HG03045 (cell line): Measurements from ENCODE around the gene PTMS.

Source experiments
- ATAC-seq: cut with Tn5 transposase; IDR thresholded peaks from one replicate; pipeline ENCODE4 v1.9.1; 2021; ENCODE audit warnings: mild to moderate bottlenecking, moderate library complexity; ENCODE audit not compliant: unreplicated experiment

The PTMS gene

GRCh38 chr12:6752167-6752920, 13.8 kb upstream of the PTMS start:
- ATAC-seq: peak; percentile 3

GRCh38 chr12:6752921-6753771, 13.0 kb upstream of the PTMS start, which contains the start of gene MLF2:
Gene MLF2 (minus strand): TSS chr12:6753141. CDS start chr12:6752334, 807 bp downstream.
- peak; percentile 84 for ATAC-seq

DNA sequence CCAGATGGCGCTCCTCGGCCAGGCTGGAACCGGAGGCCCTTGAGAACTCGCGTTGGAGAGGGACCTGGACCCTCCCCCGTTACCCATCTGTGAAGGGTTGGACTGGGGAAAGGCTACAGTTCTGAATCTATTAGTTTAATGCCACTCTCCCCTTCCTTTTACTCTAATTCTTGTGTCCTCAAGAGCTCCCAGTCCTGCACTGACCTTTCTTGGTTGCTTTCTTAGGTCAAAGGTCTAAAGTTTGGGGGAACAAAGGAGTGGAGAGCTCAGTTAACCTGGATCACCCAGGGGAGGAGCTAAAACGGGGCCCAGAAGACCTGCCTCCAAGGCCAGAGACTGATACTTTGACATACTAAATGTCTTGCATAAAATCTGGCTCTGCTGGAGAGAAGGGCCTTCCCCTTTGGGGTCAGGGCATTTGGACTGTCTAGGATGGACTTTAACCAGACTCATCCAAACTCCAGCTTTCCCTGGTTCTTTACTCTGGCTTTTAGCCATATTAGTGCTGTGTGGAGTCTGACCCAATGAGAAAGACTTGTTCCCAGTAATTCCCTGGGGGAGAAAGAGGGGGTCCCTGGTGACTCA, 12.3 kb upstream of the PTMS start:
- no peak for ATAC-seq

DNA sequence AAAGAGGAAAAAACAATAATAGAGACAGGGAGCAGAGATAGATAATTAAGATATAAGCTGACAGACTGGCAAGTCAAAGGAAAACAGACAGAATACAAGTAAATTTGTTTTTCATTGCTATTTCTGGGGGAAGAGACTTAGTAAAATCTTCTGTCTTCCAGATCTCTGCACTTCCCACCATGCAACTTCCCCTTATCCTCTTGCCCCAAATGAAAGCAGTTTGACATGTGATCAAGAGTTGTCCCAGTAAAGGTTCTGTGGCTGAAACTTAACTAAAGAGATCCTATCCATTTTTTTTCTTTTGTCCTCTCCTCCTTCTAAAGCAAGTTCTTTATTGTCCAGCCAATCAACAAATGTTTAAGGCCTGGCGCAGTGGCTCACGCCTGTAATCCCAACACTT, 11.8 kb upstream of the PTMS start:
- no peak for ATAC-seq

- ATAC-seq: no peak
These were observed 9.0 kb upstream of the PTMS start for GRCh38 chr12:6757028-6757690.

DNA sequence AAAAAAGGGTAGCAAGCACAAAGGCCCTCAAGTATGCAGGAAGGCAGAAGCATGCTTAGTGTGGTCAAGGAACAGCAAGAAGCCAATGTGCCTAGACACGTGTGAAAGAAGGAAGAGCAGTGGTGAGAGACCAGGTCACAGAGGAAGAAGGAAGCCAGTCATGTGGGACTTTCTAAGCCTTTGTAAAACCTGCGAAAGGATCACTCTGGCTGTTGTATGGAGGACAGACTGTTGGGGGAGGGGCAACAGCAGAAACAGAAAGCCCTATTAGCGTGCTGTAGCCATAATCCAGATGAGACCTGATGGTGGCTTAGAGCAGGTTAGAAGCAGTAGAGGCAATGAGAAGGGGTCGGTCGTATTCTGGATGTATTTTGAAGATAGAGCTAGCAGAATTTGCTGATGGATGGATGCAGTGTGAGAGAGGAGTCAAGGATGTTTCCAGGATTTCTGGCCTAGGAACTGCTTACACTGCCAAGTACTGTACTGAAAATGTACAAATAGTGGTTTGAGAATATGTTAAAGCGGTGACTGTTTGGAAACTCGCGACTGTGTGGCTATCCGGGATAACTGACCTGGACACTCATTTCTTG, 7.6 kb upstream of the PTMS start:
- no peak for ATAC-seq

- ATAC-seq: no peak
These were observed 6.4 kb upstream of the PTMS start for GRCh38 chr12:6759741-6760140.

DNA sequence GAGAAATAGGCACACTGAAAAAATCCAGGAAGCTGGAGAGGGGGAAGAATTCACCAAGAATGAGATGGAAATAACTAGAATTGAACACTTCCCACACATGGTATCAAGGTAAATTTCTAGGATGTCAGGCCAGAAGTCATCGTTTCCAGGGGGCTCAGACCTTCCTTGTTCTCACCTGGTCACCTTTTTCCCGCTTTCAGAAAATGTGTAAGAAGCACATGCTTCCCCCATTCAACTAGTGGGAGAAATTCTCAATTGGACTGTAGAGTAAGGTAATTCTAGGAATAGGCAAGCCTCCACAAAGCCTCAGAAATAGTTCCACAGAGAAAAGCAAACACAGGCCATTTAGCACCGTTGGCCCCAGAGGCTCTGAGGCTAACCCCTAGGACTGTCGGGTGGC, 2.8 kb upstream of the PTMS start:
- ATAC-seq: no peak

DNA sequence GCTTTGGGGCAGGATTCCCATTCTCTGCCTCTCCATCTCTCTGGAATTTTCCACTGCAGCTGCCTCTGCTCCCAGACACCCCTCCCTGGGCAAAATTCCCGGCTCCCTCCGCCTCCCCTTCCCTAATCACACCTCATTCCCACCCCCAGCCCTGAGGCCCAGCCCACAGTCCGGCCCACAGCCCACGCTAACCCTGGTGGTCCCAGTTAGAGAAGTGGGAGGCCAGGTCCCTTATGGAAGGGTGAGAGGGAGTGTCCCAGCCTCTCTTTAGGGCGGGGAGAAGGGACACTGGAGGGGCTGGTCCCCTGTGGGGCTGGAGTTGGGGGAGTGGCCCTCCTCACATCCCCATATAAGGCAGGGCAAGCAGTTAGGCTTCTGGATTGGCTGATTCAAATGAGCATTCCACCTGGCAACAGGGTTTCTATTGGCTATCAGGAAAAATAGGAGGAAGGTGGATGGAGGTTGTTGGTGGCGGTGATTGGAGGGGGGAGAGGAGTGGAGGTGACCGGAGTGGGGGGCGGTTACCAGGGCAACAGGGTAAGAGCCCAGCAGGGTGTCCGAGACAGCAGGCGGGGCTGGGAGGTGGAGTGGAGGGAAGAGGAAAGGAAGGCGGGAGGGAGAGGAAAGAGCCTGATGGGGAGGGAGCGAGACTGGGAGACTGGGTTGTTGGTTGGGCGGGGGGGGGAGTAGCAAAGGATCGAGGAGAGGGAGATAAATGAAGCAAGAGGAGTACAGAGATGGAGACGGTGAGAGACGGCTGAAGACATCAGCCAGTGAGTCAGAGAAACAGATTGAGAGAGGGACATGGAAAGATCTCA, 1.9 kb upstream of the PTMS start:
- ATAC-seq: peak; percentile 83

GRCh38 chr12:6765048-6765633, 1.0 kb upstream of the PTMS start:
- no peak for ATAC-seq

GRCh38 chr12:6766651-6767349, 637 bp downstream of the PTMS start:
- peak; percentile 45 for ATAC-seq

DNA sequence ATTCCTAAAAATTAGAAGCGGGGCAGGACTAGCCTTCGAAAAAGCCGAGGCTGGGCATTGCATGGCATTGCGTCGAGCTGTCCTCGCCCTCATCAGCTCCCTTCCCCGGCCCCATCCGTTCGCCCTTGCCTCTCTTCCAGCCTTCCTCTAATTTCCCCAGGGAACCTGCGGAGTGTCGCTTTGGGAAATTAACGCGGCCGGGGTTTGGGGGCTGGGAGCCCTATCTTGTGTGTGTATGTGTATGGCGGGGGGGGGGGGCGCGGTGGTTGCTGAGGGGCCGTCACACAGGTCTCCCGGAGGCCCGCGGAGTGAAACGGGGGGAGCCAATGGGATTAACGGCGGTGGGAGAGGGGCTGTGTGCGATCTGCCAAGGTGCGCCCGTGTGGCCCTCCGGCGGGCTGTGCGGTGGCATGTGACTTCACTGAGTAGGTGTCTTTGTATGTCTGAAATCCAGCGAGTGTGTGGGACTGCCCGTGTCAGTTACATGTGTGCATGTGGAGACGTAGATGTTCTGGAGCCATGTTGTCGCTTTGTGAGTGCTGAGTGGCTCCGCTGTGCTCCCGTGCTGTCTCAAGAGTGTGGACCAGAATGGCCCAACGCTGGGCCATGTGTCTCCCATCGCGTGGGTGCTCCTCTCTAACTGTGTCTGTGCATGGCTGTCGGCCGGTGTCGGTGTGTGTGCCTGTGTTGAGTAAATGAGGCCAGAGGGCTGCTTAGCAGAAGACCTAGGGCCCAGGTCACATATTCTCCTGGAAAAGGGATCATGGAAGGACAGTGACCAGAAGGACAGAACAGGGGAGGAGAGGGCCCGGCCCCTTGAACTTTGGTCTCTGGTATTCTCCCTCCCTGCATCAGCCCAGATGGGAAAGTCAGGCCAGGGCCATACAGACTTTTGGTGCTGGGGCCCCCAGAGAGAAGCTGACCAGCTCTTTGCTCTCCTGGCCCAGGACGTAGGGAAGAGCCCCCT, 1.5 kb downstream of the PTMS start:
- no peak for ATAC-seq

GRCh38 chr12:6768437-6768914, 2.3 kb downstream of the PTMS start:
- no peak for ATAC-seq

GRCh38 chr12:6768990-6769389, 2.8 kb downstream of the PTMS start:
- no peak for ATAC-seq

GRCh38 chr12:6769666-6770065, 3.5 kb downstream of the PTMS start:
- ATAC-seq: no peak

DNA sequence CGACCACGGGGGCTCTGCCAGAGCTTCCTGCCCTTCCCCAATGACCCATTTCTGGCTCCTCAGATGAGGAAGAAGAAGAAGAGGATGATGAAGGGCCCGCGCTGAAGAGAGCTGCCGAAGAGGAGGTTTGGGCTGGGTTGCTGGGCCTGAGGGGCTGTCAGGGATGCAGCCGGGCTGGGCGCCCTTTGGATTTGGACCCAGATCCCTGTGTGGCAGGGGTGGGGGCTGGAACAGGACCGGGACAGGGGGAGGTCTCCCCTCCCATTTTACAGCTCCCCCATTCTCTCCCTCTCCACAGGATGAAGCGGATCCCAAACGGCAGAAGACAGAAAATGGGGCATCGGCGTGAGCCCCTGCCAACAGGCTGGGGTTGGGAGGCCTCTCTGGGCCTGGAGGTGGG, 3.9 kb downstream of the PTMS start:
- no peak for ATAC-seq

DNA sequence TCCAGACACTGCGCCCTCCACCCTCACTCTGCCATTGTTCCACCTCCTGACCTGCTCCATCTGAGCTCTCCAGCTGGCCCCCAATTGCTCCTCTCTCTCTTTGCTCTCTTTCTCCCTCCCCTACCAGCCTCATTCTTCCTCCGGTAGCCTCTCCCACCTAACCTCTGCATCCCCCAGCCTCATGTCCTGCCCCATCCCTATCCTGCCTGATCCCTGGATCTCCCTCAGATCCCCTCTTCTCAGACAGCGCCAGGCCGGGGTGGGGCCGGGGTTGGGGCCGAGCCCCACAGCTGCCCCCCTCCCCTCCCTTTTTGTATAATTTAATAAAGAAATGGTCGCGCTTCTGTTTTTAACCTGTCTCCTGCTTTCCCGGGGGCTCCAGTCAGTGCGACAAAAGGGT, 4.4 kb downstream of the PTMS start:
- ATAC-seq: no peak

- ATAC-seq: no peak
These were observed 4.9 kb downstream of the PTMS start for GRCh38 chr12:6771091-6771495.
